GM12878 (cell line): ENCODE results near the gene CHKA. TPM values are rescaled to one million over a fixed set of nuclear protein-coding genes. Genes with fewer than 3 reads are reported as not detected.

Experiments
- ATAC-seq: fragments of 200-7000 bp; cut with Tn5 transposase; 3 replicates; pipeline ENCODE4 v1.9.1; 2020; ENCODE audit warnings: mild to moderate bottlenecking, moderate library complexity
- BruUV-seq: library from RNA; stranded (reverse); fragments of 400-500 nt; replicated peaks from 2 replicates; lab custom pipeline; 2021; lab: Mats Ljungman, UMichigan
- CTCF ChIA-PET: fragments of 300-600 bp; sonication (Branson Sonifier 250); formaldehyde crosslinking; extraction: SDS; loops from one replicate; lab custom pipeline; 2021; ENCODE audit warnings: inconsistent platforms; lab: Yijun Ruan, JAX
- POLR2A ChIA-PET: fragments of 350-600 bp; formaldehyde crosslinking; extraction: SDS; loops from one replicate; lab custom pipeline; 2021; ENCODE audit warnings: inconsistent platforms; lab: Charles Lee
- RAD21 ChIA-PET: fragments of 300-600 bp; sonication (Branson Sonifier 250); formaldehyde crosslinking; loops from one replicate; lab custom pipeline; 2023; ENCODE audit warnings: antibody characterized with exemption; ENCODE audit not compliant: unreplicated experiment; lab: Charles Lee
- SMC1A ChIA-PET: fragments of 300-600 bp; sonication (Branson Sonifier 250); formaldehyde crosslinking; loops from one replicate; lab custom pipeline; 2023; ENCODE audit not compliant: unreplicated experiment, uncharacterized antibody; lab: Charles Lee
- DNase-seq: peaks from one replicate; pipeline ENCODE4 v3.0.0-alpha.2; 2011; ENCODE audit warnings: low read depth, low spot score
- FAIRE-seq: peaks from 3 replicates; lab custom pipeline; 2011; peaks lifted over from hg19 to GRCh38; lab: Jason Lieb, UNC
- H2AFZ ChIP-seq: 2 replicates; pipeline ENCODE4 v1.6.0; 2011; ENCODE audit warnings: low read depth, low read length, control low read depth; ENCODE audit not compliant: control insufficient read depth
- H3K27ac ChIP-seq: 2 replicates; pipeline ENCODE4 v1.5.1; 2011; ENCODE audit warnings: control low read depth; ENCODE audit not compliant: control insufficient read depth, insufficient read depth
- H3K27me3 ChIP-seq, 2 experiments: replicated peaks in 1 of 2; 2 replicates each; pipeline versions ENCODE4 v1.6.0 to v1.6.1; 2011; ENCODE audit warnings: low read length in 1 of 2; ENCODE audit not compliant: control insufficient read depth in 2 of 2, insufficient read depth in 2 of 2
- H3K36me3 ChIP-seq, 2 experiments: 2 replicates each; pipeline ENCODE4 v1.5.1; 2011; ENCODE audit warnings: low read length in 1 of 2; ENCODE audit not compliant: control insufficient read depth in 2 of 2, insufficient read depth in 2 of 2
- H3K4me1 ChIP-seq: 2 replicates; pipeline ENCODE4 v1.6.1; 2011; ENCODE audit warnings: mild to moderate bottlenecking, low read length, moderate library complexity, mixed read lengths; ENCODE audit not compliant: control insufficient read depth, insufficient read depth
- H3K4me2 ChIP-seq: 2 replicates; pipeline ENCODE4 v1.6.0; 2011; ENCODE audit warnings: control low read depth; ENCODE audit not compliant: control insufficient read depth, insufficient read depth
- H3K4me3 ChIP-seq: fragments of 200-600 bp; sonication (generic); 2 replicates; pipeline ENCODE4 v1.5.1; 2016
- H3K79me2 ChIP-seq: 2 replicates; pipeline ENCODE4 v1.6.0; 2011; ENCODE audit warnings: low read length; ENCODE audit not compliant: control insufficient read depth, insufficient read depth
- H3K9ac ChIP-seq: 2 replicates; pipeline ENCODE4 v1.8.0; 2011; ENCODE audit warnings: low read length, control low read depth, mixed read lengths; ENCODE audit not compliant: control insufficient read depth, insufficient read depth
- H3K9me3 ChIP-seq: replicated peaks from 3 replicates; pipeline ENCODE4 v1.5.1; 2011; ENCODE audit warnings: mild to moderate bottlenecking, low read length; ENCODE audit not compliant: control insufficient read depth, insufficient read depth
- H4K20me1 ChIP-seq: 2 replicates; pipeline ENCODE4 v1.6.0; 2011; ENCODE audit not compliant: control insufficient read depth, insufficient read depth
- BACH1 ChIP-seq: fragments of 450-650 bp; IDR thresholded peaks from 2 replicates; pipeline ENCODE4 v1.6.1; 2017; ENCODE audit warnings: mild to moderate bottlenecking, borderline replicate concordance
- BHLHE40 ChIP-seq, 2 experiments: fragments of 450-650 bp in 1 of 2; IDR thresholded peaks; 2 replicates each; pipeline ENCODE4 v1.6.1; 2011 to 2017; ENCODE audit warnings: low read depth in 2 of 2, borderline replicate concordance in 1 of 2, improper control_type of control experiment in 1 of 2, low read length in 1 of 2, mild to moderate bottlenecking in 1 of 2
- E2F8 ChIP-seq: fragments of 450-650 bp; IDR thresholded peaks from 2 replicates; pipeline ENCODE4 v1.6.1; 2018; ENCODE audit warnings: mild to moderate bottlenecking, low read depth, moderate library complexity; ENCODE audit not compliant: partially characterized antibody
- NR2C2 ChIP-seq: IDR thresholded peaks from 2 replicates; pipeline ENCODE4 v1.6.1; 2011; ENCODE audit warnings: borderline replicate concordance, low read depth; ENCODE audit not compliant: control insufficient read depth, insufficient read length
- SIN3A ChIP-seq: IDR thresholded peaks from 2 replicates; pipeline ENCODE4 v1.6.1; 2012; ENCODE audit warnings: low read depth, low read length, improper control_type of control experiment
- SMAD1 ChIP-seq: fragments of 450-650 bp; IDR thresholded peaks from 2 replicates; pipeline ENCODE4 v1.6.1; 2018; ENCODE audit warnings: mild to moderate bottlenecking, low read depth; ENCODE audit not compliant: partially characterized antibody
- WGBS: methylation state at CpG from one replicate; pipeline ENCODE4 v1.1.6; 2016; ENCODE audit warnings: low lambda C conversion rate; ENCODE audit not compliant: insufficient replicate concordance, insufficient coverage; ENCODE audit errors: missing lambda C conversion rate; 5-methylcytosine and 5-hydroxymethylcytosine counted together
- in situ Hi-C: fragments of 300-500 bp; cut with MboI; formaldehyde crosslinking; loops from 9 replicates; pipeline ENCODE4 v1.14.3; 2018; ENCODE audit warnings: mixed read lengths
- intact Hi-C: fragments of 100-400 bp; cut with micrococcal nuclease; formaldehyde crosslinking; loops from one replicate; pipeline ENCODE4 v1.14.2; 2022; ENCODE audit not compliant: unreplicated experiment
- polyA plus RNA-seq, 11 experiments: library from polyadenylated mRNA; depleted of rRNA in 4 of 11; unstranded in 6 of 11; stranded (reverse) in 5 of 11; fragments of >200 nt; fragmentation: Nextera tagmentation in 4 of 11; fragmentation: Illumina TruSeq in 1 of 11; extraction: Ambion mirVana in 4 of 11; extraction: Trizol in 1 of 11; gene quantifications; 1 replicate in 1 of 11; 2 replicates in 10 of 11; pipeline versions ENCODE4 v1.2.1 to v1.2.3, GENCODE V29; 2011 to 2016; ENCODE audit warnings: inconsistent platforms in 2 of 11, missing spikeins in 2 of 11, low read depth in 1 of 11
- total RNA-seq, 4 experiments: library from RNA; depleted of rRNA in 3 of 4; stranded (reverse); fragments of >200 nt in 3 of 4; fragmentation: Illumina TruSeq in 1 of 4; extraction: Trizol in 1 of 4; gene quantifications; 2 replicates each; pipeline versions ENCODE4 v1.2.1 to v1.2.3, GENCODE V29; 2013 to 2021

Gene CHKA
- total and polyA plus RNA-seq, 10 of the 15 experiments (the other 5 are each of a cell fraction or from before 2014, with no cell fraction given) = 5.2 to 29.2 (median 21.2) TPM

GRCh38 chr11:68130121-68130520 is 8.9 kb upstream of the CHKA start:
- TF ChIP-seq BACH1 (no peak), SMAD1 (no peak), NR2C2 (no peak), SIN3A (no peak), BHLHE40 (IDR thresholded peaks at IDR 0.05; ENCODE audit: borderline replicate concordance in 1 of 2, low read depth in 2 of 2, low read length in 1 of 2) (no peak), E2F8 (no peak)
- DNase-seq (no peak), FAIRE-seq (no peak), ATAC-seq (no peak)
- Histone ChIP-seq H4K20me1 (no peaks in the 10 kb centered on the region), H3K36me3 (no peaks in the 10 kb centered on the region), H3K9me3 (peaks cover 2% of the 10 kb centered on the region; the same call in 1 of the 3 replicates), H3K27ac (no peak overlapping the region), H2AFZ (no peak overlapping the region), H3K4me1 (no peaks in the 10 kb centered on the region; the same call in 1 of the 2 replicates), H3K4me2 (no peak overlapping the region), H3K9ac (no peak overlapping the region), H3K79me2 (no peaks in the 10 kb centered on the region), H3K27me3 (no peaks in the 10 kb centered on the region), H3K4me3 (no peak overlapping the region)
- CTCF ChIA-PET = no interaction called here
- POLR2A ChIA-PET = no interaction called here
- intact Hi-C loops = no loop called here
- RAD21 ChIA-PET = no interaction called here
- in situ Hi-C loops = no loop called here
- 0% methylated on average over 1 of the region's 1 CpG for WGBS
- BruUV-seq = no TSS peak
- SMC1A ChIA-PET = no interaction called here
